HEK293 (cell line): Measurements from ENCODE around the gene RBM18.

Experiments
- CTCF ChIP-seq: fragments of 450-650 bp; formaldehyde crosslinking; IDR thresholded peaks from 2 replicates; pipeline ENCODE4 v1.5.1; 2016; ENCODE audit warnings: missing biosample characterization, missing genetic modification characterization
- TF ChIP-seq, protein P1 (sequence below): fragments of 450-650 bp; formaldehyde crosslinking; IDR thresholded peaks from 2 replicates; pipeline ENCODE4 v1.5.1; 2016; ENCODE audit warnings: missing biosample characterization, missing genetic modification characterization

DNA sequence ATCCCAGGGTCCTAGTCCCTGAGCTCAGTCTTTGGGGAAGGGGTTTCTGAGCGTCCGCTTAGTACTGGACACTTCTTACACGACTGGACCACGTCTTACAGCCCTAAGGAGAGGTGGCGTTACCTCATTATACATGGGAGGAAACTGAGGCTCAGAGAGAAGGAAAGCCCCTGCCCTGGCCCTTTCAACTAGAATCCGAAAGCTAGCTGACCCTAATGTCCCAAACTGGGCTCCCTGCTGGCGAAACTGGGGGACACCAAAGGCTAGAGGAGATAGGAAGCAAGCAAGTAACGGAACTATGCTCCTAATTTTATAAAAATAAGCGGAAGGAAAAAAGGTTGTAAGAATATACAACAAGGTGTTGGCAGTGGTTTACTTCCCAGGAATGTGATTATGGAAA is 50.1 kb downstream of the RBM18 start:
- TF ChIP-seq CTCF (tag by site-specific recombination) = no peak
- TF ChIP-seq, protein P1, sequence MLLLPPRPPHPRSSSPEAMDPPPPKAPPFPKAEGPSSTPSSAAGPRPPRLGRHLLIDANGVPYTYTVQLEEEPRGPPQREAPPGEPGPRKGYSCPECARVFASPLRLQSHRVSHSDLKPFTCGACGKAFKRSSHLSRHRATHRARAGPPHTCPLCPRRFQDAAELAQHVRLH (tag by site-specific recombination) = no peak
